ENCODE data around the gene TRMT44. TPM values are rescaled to one million over a fixed set of nuclear protein-coding genes. Genes with fewer than 3 reads are reported as not detected.

TRMT44 gene
- total RNA-seq, 3 donors from 2014 or later: 35.7 to 41.5 (median 41.0) TPM

GRCh38 chr4:8463811-8464210 lies 23.2 kb downstream of the TRMT44 start:
- DNase-seq (no peak), ATAC-seq (no peak)
- H3K9me3 Mint-ChIP-seq: no peaks in the 10 kb centered on the region
- peaks cover 25% of the 10 kb centered on the region for H3K36me3 Mint-ChIP-seq (ENCODE audit: insufficient read depth)
- no peak overlapping the region for H3K4me3 Mint-ChIP-seq
- no peaks in the 10 kb centered on the region for H3K27me3 Mint-ChIP-seq (ENCODE audit: low read depth)
- no peaks in the 10 kb centered on the region for H3K4me1 Mint-ChIP-seq (ENCODE audit: low read depth)

- no peak for ATAC-seq
Measured at GRCh38 chr4:8464381-8464780, 23.8 kb downstream of the TRMT44 start.

GRCh38 chr4:8465615-8466611 lies 25.3 kb downstream of the TRMT44 start:
- Mint-ChIP-seq H3K9me3 (no peaks in the 10 kb centered on the region), H3K36me3 (ENCODE audit: insufficient read depth) (peaks cover 24% of the 10 kb centered on the region), H3K4me1 (ENCODE audit: low read depth) (no peaks in the 10 kb centered on the region), H3K27me3 (ENCODE audit: low read depth) (no peaks in the 10 kb centered on the region), H3K4me3 (no peak overlapping the region)
- no peak for DNase-seq
- ATAC-seq: no peak

More at GRCh38 chr4:8464381-8464780, 23.8 kb downstream of the TRMT44 start:
- Mint-ChIP-seq H3K4me3 (no peak overlapping the region), H3K9me3 (no peaks in the 10 kb centered on the region), H3K36me3 (ENCODE audit: insufficient read depth) (peaks cover 25% of the 10 kb centered on the region), H3K27me3 (ENCODE audit: low read depth) (no peaks in the 10 kb centered on the region), H3K4me1 (ENCODE audit: low read depth) (no peaks in the 10 kb centered on the region)
- DNase-seq: no peak

- no peak overlapping the region for H3K4me3 Mint-ChIP-seq
- no peaks in the 10 kb centered on the region for H3K9me3 Mint-ChIP-seq
- ATAC-seq (no peak), DNase-seq (no peak)
- no peaks in the 10 kb centered on the region for H3K27me3 Mint-ChIP-seq (ENCODE audit: low read depth)
- H3K36me3 Mint-ChIP-seq (ENCODE audit: insufficient read depth): peaks cover 26% of the 10 kb centered on the region
- H3K4me1 Mint-ChIP-seq (ENCODE audit: low read depth): no peaks in the 10 kb centered on the region
Measured at GRCh38 chr4:8467016-8467415, 26.4 kb downstream of the TRMT44 start.

- ATAC-seq (peak; percentile 69), DNase-seq (peak; percentile 36)
- no peaks in the 10 kb centered on the region for H3K4me1 Mint-ChIP-seq (ENCODE audit: low read depth)
- H3K36me3 Mint-ChIP-seq (ENCODE audit: insufficient read depth): peaks cover 24% of the 10 kb centered on the region
- no peaks in the 10 kb centered on the region for H3K27me3 Mint-ChIP-seq (ENCODE audit: low read depth)
- no peak overlapping the region for H3K4me3 Mint-ChIP-seq
- H3K9me3 Mint-ChIP-seq: no peaks in the 10 kb centered on the region
Measured at GRCh38 chr4:8468746-8469535, 28.4 kb downstream of the TRMT44 start.

- peaks cover 24% of the 10 kb centered on the region for H3K36me3 Mint-ChIP-seq (ENCODE audit: insufficient read depth)
- H3K27me3 Mint-ChIP-seq (ENCODE audit: low read depth): no peaks in the 10 kb centered on the region
- H3K9me3 Mint-ChIP-seq: no peaks in the 10 kb centered on the region
- no peak for ATAC-seq
- H3K4me1 Mint-ChIP-seq (ENCODE audit: low read depth): no peaks in the 10 kb centered on the region
- no peak for DNase-seq
- H3K4me3 Mint-ChIP-seq: no peak overlapping the region
Measured at GRCh38 chr4:8469550-8469949, 29.0 kb downstream of the TRMT44 start.

- H3K4me1 Mint-ChIP-seq (ENCODE audit: low read depth): no peaks in the 10 kb centered on the region
- H3K27me3 Mint-ChIP-seq (ENCODE audit: low read depth): no peaks in the 10 kb centered on the region
- H3K9me3 Mint-ChIP-seq: no peaks in the 10 kb centered on the region
- peaks cover 18% of the 10 kb centered on the region for H3K36me3 Mint-ChIP-seq (ENCODE audit: insufficient read depth)
- H3K4me3 Mint-ChIP-seq: no peak overlapping the region
- no peak for DNase-seq
- ATAC-seq: no peak
Measured at GRCh38 chr4:8470451-8471024, 30.0 kb downstream of the TRMT44 start.

GRCh38 chr4:8471211-8471875 lies 30.8 kb downstream of the TRMT44 start:
- DNase-seq: no peak
- Mint-ChIP-seq H3K4me3 (no peak overlapping the region), H3K9me3 (no peaks in the 10 kb centered on the region), H3K4me1 (ENCODE audit: low read depth) (no peaks in the 10 kb centered on the region), H3K36me3 (ENCODE audit: insufficient read depth) (peaks cover 20% of the 10 kb centered on the region), H3K27me3 (ENCODE audit: low read depth) (no peaks in the 10 kb centered on the region)
- no peak for ATAC-seq

GRCh38 chr4:8472158-8472688 lies 31.6 kb downstream of the TRMT44 start:
- DNase-seq: no peak
- Mint-ChIP-seq H3K4me1 (ENCODE audit: low read depth) (no peaks in the 10 kb centered on the region), H3K36me3 (ENCODE audit: insufficient read depth) (peaks cover 19% of the 10 kb centered on the region), H3K4me3 (no peak overlapping the region), H3K27me3 (ENCODE audit: low read depth) (no peaks in the 10 kb centered on the region), H3K9me3 (no peaks in the 10 kb centered on the region)
- ATAC-seq: no peak

GRCh38 chr4:8472689-8473197 lies 32.2 kb downstream of the TRMT44 start:
- Mint-ChIP-seq H3K9me3 (no peaks in the 10 kb centered on the region), H3K36me3 (ENCODE audit: insufficient read depth) (peaks cover 19% of the 10 kb centered on the region)
- no peak for ATAC-seq

GRCh38 chr4:8473198-8473919 lies 32.8 kb downstream of the TRMT44 start:
- H3K4me3 Mint-ChIP-seq: no peak overlapping the region
- peaks cover 19% of the 10 kb centered on the region for H3K36me3 Mint-ChIP-seq (ENCODE audit: insufficient read depth)
- H3K9me3 Mint-ChIP-seq: no peaks in the 10 kb centered on the region
- H3K27me3 Mint-ChIP-seq (ENCODE audit: low read depth): no peaks in the 10 kb centered on the region
- no peaks in the 10 kb centered on the region for H3K4me1 Mint-ChIP-seq (ENCODE audit: low read depth)
- ATAC-seq (no peak), DNase-seq (no peak)

More at GRCh38 chr4:8472689-8473197, 32.2 kb downstream of the TRMT44 start:
- Mint-ChIP-seq H3K4me3 (no peak overlapping the region), H3K27me3 (ENCODE audit: low read depth) (no peaks in the 10 kb centered on the region), H3K4me1 (ENCODE audit: low read depth) (no peaks in the 10 kb centered on the region)
- DNase-seq: no peak

GRCh38 chr4:8473920-8474590 lies 33.5 kb downstream of the TRMT44 start:
- no peak for ATAC-seq
- H3K36me3 Mint-ChIP-seq (ENCODE audit: insufficient read depth): peaks cover 16% of the 10 kb centered on the region
- no peak overlapping the region for H3K4me3 Mint-ChIP-seq
- no peaks in the 10 kb centered on the region for H3K9me3 Mint-ChIP-seq
- H3K27me3 Mint-ChIP-seq (ENCODE audit: low read depth): no peaks in the 10 kb centered on the region
- no peak for DNase-seq
- no peaks in the 10 kb centered on the region for H3K4me1 Mint-ChIP-seq (ENCODE audit: low read depth)

GRCh38 chr4:8474856-8475255 lies 34.3 kb downstream of the TRMT44 start:
- no peaks in the 10 kb centered on the region for H3K9me3 Mint-ChIP-seq
- no peaks in the 10 kb centered on the region for H3K27me3 Mint-ChIP-seq (ENCODE audit: low read depth)
- peaks cover 12% of the 10 kb centered on the region for H3K36me3 Mint-ChIP-seq (ENCODE audit: insufficient read depth)
- DNase-seq (no peak), ATAC-seq (no peak)
- no peaks in the 10 kb centered on the region for H3K4me1 Mint-ChIP-seq (ENCODE audit: low read depth)
- H3K4me3 Mint-ChIP-seq: no peak overlapping the region

All from activated T-cell treated with anti-CD3 and anti-CD28 coated beads, Interleukin-2, amount 50 U/mL, for 4 hours (primary cell).